Measurements from ENCODE around the gene NFATC3. TPM values are rescaled to one million over a fixed set of nuclear protein-coding genes. Genes with fewer than 3 reads are reported as not detected.

NFATC3 gene
- total and polyA plus RNA-seq, 2 of the 8 experiments (the other 6 are each of a cell fraction or from before 2014, with no cell fraction given): 17.6 to 34.5 TPM

- H4K5ac ChIP-seq (ENCODE audit: insufficient read length, low read depth, low read length): peak overlapping the region; percentile 84
- ChIA-PET CTCF (ENCODE audit: partially characterized antibody) (interaction anchor here (0.7 to 4.0 kb wide), 5 partner anchors 9 to 142 kb away, joined by 3 to 23 read pairs (median 10); partner anchors contain the start of gene SLC7A6), POLR2A (ENCODE audit: partially characterized antibody) (interaction anchor here (0.6 to 5.9 kb wide), 27 partner anchors 8 to 365 kb away, joined by 3 to 61 read pairs (median 3); partner anchors contain the start of genes NFATC3, PLA2G15, PRMT7 and PSMB10)
- peak overlapping the region; percentile 45 for H4K91ac ChIP-seq (replicated peaks; ENCODE audit: insufficient read length, low read length)
- no peak for FAIRE-seq
- H2AFZ ChIP-seq (ENCODE audit: low read length): peak overlapping the region; percentile 5; the same call in 1 of the 2 replicates
- peak overlapping the region; percentile 84 for H3K27ac ChIP-seq (ENCODE audit: low read depth, low read length)
- H2AK5ac ChIP-seq (ENCODE audit: low read depth, low read length): 0 out of 2 replicates have a peak overlapping the region, but pooled peaks have one; percentile 14
- peak overlapping the region; percentile 66; the same call in 1 of the 2 replicates for H2BK20ac ChIP-seq (ENCODE audit: low read length)
- H3K36me3 ChIP-seq (ENCODE audit: control insufficient read depth in 2 of 4, insufficient read depth in 4 of 4, low read length in 3 of 4): peaks cover 2 to 14% (median 11%) of the 10 kb centered on the region in 4 experiments; a peak in 7 of 8 replicates
- no peaks in the 10 kb centered on the region for H3K9me3 ChIP-seq (ENCODE audit: insufficient read depth in 2 of 2, low read depth in 1 of 2, low read length in 1 of 2)
- H2BK15ac ChIP-seq (ENCODE audit: low read length): peak overlapping the region; percentile 97; the same call in 1 of the 2 replicates
- H3K9ac ChIP-seq (replicated peaks in 1 of 4; ENCODE audit: extremely low read depth in 1 of 4, low read depth in 3 of 4, low read length in 3 of 4): peak overlapping the region in 3 of 4 experiments; percentile 77 to 90 (median 77); a peak in 6 of 7 replicates
- 1% methylated on average over 32 of the region's 45 CpGs; no CpG with 5 or more reads in 1 of the 2 experiments for WGBS, 2 experiments (ENCODE audit: extremely low coverage in 1 of 2, insufficient coverage in 1 of 2, insufficient read length in 1 of 2, insufficient replicate concordance in 2 of 2, low coverage in 1 of 2, low lambda C conversion rate in 2 of 2, missing lambda C conversion rate in 1 of 2)
- H4K8ac ChIP-seq (ENCODE audit: extremely low read depth, insufficient read depth, low read length): peak overlapping the region; percentile 79
- H3K4me1 ChIP-seq (replicated peaks in 1 of 4; ENCODE audit: control insufficient read depth in 3 of 4, insufficient read depth in 4 of 4, low read length in 3 of 4): peaks cover 0 to 28% (median 20%) of the 10 kb centered on the region in 4 experiments; a peak in 5 of 7 replicates
- peak overlapping the region; percentile 91 for H3K56ac ChIP-seq (replicated peaks; ENCODE audit: insufficient read length, low read depth, low read length)
- DNase-seq (ENCODE audit: low read depth in 1 of 2, low spot score in 2 of 2): peak; percentile 73 to 89
- peaks cover 18 to 22% of the 10 kb centered on the region in 2 experiments for H4K20me1 ChIP-seq (replicated peaks in 1 of 2; ENCODE audit: control insufficient read depth in 1 of 2, insufficient read depth in 2 of 2, low read length in 2 of 2)
- H3K23me2 ChIP-seq (ENCODE audit: low read depth, low read length): peaks cover 22% of the 10 kb centered on the region
- H3K4me3 ChIP-seq (ENCODE audit: extremely low read depth in 1 of 4, insufficient read depth in 2 of 4, low read depth in 3 of 4, low read length in 4 of 4): peak overlapping the region; percentile 59 to 85 (median 82)
- H3K27me3 ChIP-seq (replicated peaks in 1 of 4; ENCODE audit: control insufficient read depth in 3 of 4, extremely low read depth in 1 of 4, insufficient read depth in 3 of 4, low read length in 3 of 4): no peaks in the 10 kb centered on the region
- H3K79me1 ChIP-seq (ENCODE audit: low read depth, low read length): peaks cover 5% of the 10 kb centered on the region; the same call in 1 of the 2 replicates
- no peak overlapping the region for H3K23ac ChIP-seq (ENCODE audit: insufficient read length)
- H3K4me2 ChIP-seq (ENCODE audit: insufficient read depth in 1 of 2, low read depth in 2 of 2, low read length in 2 of 2): peak overlapping the region; percentile 99
- H2BK12ac ChIP-seq (ENCODE audit: low read depth, low read length): peak overlapping the region; percentile 23
- H2BK5ac ChIP-seq (ENCODE audit: low read depth, low read length): peak overlapping the region; percentile 93
- peak overlapping the region; percentile 87 for H3K4ac ChIP-seq (replicated peaks; ENCODE audit: insufficient read length, low read depth, low read length)
- peaks cover 5 to 19% of the 10 kb centered on the region in 2 experiments for H3K79me2 ChIP-seq (ENCODE audit: control insufficient read depth in 1 of 2, insufficient read depth in 2 of 2, low read length in 2 of 2)
- H3K18ac ChIP-seq (ENCODE audit: extremely low read depth, low read length): peak overlapping the region; percentile 76
- peak overlapping the region; percentile 96 for H2BK120ac ChIP-seq (replicated peaks; ENCODE audit: low read depth, low read length)
- H3K14ac ChIP-seq (ENCODE audit: insufficient read length): no peak overlapping the region
- TF ChIP-seq SP1 (IDR thresholded peaks at IDR 0.05; ENCODE audit: low read depth, low read length): no peak
- TF ChIP-seq RAD21 (IDR thresholded peaks at IDR 0.05 in 1 of 2, conservative IDR thresholded peaks at IDR 0.05 in 1 of 2; ENCODE audit: low read depth in 2 of 2, low read length in 2 of 2): no peak
- TF ChIP-seq EZH2 (IDR thresholded peaks at IDR 0.05; ENCODE audit: low read depth, low read length, severe bottlenecking): no peak
- TF ChIP-seq USF2 (IDR thresholded peaks at IDR 0.05; ENCODE audit: low read length): peak; percentile 85
- TF ChIP-seq TCF12 (IDR thresholded peaks at IDR 0.05; ENCODE audit: low read depth, low read length): no peak
- no peak for TF ChIP-seq EGR1 (IDR thresholded peaks at IDR 0.05; ENCODE audit: borderline replicate concordance, low read depth, low read length)
- no peak for TF ChIP-seq KDM5A (IDR thresholded peaks at IDR 0.05; ENCODE audit: low read length)
- TF ChIP-seq BCL11A (IDR thresholded peaks at IDR 0.05; ENCODE audit: low read depth in 2 of 2, low read length in 2 of 2): no peak
- TF ChIP-seq GABPA (IDR thresholded peaks at IDR 0.05; ENCODE audit: borderline replicate concordance, insufficient read depth, low read length): no peak
- TF ChIP-seq TBP (IDR thresholded peaks at IDR 0.05; ENCODE audit: low read depth, low read length): peak; percentile 20; the same call in 1 of the 2 replicates
These were observed 151.1 kb downstream of the NFATC3 start for GRCh38 chr16:68236137-68236825.

Data from H1 (cell line).